GM18498 (cell line): Measurements from ENCODE around the gene NPHP4.

Experiments
- ATAC-seq: cut with Tn5 transposase; IDR thresholded peaks from one replicate; pipeline ENCODE4 v1.9.1; 2021; ENCODE audit warnings: mild to moderate bottlenecking, moderate library complexity; ENCODE audit not compliant: unreplicated experiment

The NPHP4 gene

DNA sequence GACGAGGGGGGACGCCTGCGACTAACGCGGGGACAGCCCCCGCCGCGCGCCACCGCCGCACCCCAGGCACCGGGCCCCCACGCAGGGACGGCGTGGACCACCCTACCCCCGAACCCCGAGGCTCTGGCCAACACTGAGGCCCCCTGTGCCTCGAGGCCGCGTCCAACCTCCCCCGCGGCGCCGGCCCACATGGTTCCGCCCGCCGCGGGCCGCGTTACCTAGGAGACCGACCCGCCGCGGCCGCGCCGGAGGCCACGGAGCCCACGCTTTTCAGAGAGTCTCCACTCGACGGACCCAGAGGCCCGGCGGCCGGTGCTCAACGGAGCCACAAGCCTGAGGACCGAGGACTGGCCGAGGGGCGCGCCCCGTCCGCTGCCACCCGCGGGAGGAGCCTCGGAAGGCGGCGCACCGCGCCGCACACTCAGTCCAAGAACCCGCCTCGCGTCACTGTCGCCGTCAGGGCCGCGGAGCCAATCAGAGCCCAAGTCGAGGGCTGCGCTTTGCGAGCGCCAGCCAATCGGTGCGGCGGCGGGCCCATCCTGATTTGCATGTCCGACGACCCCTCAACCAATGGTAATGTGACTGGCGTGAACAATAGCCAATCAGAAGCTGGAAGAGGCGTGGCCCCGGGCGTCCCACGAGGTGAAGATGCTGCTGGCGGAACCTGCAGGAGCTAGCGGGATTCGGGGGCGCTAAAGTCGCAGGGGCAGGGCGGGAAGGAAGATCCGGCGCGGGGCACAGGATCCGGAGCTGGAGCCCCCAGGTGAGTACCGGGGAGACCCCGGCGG, at the start of gene NPHP4:
Gene NPHP4 (minus strand): TSS at position 400 of the 788 bp plus-strand sequence. CDS start 6,136 bp downstream, outside the sequence.
- peak; percentile 93 for ATAC-seq

DNA sequence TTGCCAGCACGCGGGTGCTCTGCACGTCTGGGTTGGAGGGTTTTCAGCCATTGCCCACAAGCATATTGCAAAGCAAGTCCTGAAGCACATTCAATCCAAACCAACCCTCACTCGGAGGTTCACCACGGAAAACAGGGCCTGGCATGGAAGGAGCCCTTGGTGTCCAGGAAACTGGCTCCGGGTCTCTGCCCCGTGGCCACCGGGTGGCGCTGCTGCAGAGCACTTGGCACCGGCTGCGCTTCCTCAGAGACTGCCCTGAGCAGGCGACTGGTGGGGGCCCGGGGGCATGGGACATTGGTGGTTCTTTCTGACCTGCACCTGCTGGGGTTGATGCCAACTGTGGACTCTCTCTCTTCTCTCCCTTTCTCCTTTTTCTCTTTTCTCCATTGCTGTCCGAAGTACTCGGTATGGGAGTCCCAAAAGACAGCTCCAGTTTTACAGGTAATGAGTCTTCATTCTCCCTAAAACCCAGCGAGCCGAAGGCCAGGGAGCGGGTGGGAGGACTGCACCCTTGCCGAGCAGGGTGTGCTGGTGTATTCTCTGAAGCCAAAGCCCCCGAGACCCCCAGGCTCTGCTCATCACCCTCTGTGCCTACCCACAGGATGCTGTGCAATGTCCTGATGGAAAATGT, 49.3 kb upstream of the NPHP4 start:
- ATAC-seq: no peak

DNA sequence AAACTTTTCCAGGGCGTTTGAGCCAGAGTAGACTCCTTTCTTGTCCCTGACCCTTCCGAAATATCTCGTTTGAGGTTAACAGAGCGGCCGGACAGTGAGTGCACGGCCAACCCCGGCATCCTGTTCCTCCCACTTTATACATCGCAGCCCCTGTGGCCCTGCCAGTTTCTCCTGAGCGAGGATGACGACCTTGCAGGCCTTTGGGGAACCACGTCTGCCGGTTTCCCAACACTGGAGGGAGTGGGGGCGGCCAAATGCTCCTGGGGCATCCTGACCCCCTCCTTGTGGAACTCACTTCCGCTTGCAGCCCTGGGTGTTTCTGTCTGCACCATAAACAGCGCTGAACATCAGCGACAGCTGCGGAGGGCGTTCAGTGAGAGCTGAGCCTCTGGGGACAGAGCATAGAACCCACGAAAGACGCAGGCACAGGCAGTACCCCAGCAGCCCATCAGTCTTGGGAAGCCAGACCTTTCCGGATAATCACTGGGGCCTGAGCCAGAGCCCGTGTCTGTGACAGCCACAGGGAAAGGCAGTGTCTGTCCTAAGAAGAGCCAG, 48.7 kb upstream of the NPHP4 start:
- no peak for ATAC-seq

DNA sequence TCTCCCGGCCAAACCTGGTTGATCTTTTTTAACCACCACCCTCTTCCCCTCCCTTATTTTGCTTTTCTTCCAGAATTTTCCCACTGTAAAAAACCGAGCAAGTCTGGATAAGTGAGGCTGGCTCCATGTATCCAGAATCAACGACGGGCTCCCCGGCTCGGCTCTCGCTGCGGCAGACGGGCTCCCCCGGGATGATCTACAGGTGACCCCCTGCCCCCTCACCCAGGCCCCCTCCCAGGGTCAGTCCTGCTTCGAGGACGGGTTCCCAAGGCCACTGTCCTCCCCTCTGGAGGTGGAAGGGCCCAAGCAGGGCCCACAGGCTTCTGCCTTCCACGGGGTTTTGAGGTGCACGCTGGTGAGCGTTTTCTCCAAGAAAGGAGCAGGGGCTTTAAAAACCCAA, 48.2 kb upstream of the NPHP4 start:
- ATAC-seq: no peak

DNA sequence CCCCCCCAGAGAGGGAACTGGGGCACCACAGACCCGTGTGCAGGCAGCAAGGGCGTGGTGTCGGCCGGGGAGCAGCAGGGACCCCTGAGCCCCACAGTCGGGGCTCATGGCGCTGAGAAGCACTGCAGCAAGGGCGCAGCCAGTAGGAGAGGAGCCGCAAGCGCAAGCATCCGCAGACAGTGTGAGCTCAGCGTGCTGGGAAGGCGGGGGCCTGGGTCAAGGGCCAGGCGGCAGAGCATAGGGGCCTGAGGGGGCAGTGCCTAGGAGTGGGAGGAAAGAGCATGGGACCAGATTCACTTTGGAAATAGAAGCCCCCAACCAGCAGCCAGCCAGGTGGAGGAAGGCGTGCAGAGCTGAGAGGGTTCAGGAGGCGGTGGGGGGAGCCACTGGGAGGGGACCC, 46.8 kb upstream of the NPHP4 start:
- ATAC-seq: no peak

DNA sequence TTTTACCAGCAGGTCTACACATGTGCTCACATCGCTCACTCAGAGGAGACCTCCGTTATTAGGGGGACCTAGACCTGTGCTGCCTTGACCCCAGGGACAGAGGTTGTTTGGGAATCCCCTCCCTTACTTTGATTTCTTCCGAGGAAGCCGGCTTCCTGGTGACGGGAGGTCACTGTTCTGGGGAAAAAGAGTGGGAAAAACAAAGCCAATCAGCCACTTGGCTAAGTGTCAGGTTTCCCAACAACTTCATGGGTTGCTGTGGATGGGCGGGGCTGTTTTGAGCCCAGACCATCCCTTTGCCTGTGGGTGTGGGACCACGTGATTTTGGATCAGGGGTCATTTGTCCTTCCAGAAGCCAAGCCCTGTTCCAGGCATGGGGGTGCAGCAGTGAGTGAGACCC, 46.4 kb upstream of the NPHP4 start:
- ATAC-seq: no peak

DNA sequence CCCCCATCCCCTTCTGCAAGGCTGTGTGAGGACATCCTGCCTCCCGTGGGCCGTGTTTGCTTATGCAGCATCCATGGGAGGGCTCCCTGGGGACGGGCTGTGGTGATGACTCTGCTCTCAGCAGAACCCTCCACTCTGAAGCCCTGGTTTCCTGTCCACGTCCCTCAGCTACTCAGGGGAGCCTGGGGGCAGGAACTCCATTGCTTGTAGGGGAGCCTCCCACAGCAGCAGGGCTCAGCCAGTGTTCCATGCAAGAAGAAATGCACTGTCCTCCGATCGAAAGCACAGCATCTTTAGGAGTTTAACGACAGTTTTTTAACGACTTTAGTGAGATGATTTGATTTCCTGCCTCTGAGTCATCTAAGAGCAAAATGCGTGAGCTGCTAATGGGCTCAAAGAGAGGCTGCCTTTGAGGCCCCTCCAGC, 45.1 kb upstream of the NPHP4 start:
- ATAC-seq: no peak

DNA sequence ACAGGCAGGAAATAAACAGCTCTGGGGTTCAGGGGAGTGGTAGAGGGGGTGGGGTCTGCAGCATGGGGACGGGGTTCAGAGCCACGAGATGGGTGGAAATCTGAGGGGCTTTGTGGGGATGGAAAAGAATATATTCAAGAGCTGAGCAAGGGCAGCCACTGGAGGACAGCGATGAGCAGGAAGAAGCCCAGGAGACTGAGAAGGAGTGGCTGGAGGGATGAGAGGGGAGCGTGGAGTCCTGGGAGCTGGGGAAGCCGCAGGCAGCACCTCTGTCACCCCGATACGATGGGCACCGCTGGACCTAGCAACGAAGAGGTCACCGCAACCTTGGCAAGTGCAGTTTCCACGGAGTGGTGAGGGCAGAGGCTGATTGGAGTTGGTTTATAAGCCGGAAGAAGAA, 43.5 kb upstream of the NPHP4 start:
- ATAC-seq: no peak

DNA sequence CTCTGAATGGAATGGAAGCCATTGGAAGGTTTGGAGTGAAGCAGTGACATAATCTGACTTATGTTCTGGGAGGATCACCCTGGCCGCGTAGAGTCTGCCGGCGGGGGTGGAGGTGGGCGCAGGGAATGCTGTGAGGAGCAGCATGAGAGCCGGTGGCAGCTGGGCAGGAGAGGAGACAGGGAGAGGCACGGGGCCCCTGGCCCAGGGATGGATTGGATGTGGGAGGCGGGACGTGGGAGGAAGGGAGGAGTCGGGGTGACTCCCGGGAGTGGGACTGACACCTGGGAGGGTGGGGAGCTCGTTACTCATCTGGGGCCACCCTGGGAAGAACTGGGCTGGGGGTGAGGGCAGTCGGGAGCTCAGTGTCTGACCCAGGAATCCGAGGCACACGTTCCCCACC, 43.1 kb upstream of the NPHP4 start:
- ATAC-seq: no peak

DNA sequence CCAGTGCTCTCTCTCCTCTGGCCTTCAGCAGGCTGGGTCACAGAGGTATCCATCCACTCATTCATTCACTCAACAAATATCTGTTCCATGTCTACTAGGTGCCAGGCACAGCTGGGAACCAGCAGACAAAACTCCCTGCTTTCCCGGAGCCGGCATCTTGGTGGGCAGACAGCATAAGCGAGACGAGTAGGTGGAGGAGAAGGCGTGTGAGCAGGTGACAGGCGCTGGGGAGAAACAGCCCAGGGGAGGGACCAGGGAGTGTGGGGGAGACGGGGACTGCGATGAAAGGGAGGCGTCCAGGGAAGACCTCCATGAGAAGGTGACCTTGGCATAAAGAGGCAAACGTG, 42.5 kb upstream of the NPHP4 start:
- no peak for ATAC-seq

DNA sequence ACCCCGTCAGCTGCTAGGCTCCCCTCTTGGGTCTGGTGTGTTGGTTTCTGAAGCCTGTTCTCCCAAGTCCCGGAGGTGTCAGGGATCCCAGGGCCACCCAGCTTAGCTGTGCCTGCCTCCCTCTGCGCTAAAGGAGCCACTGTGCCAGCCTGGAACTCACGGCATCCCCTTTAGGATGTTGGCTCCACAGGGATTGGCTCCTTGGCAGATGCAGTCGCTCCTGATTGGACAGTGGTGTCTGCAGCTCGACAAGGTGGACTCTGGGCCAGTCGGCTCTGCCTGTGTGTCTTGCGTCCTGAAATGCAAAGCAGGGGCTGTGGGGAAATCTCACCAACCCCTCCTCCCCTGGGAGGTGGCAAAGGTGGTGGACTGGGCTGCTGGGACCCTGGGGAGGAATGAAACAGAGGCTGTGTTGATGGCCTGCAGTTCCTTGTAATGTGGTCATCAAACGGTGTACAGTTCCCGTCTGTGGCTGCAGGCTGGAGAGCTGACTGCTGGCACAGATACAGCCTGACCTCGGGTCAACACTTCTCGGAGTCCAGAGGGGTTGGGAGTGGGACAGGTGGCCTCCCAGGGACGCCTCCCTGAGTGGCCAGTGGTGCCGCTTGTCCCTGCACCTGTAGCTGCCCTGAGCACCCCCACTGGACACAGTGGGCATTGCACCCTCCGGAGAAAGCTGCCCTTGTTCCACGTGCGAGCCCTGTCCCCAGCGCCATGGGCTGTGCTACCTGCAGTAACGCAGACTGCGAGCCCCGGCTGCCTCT, 41.9 kb upstream of the NPHP4 start:
- no peak for ATAC-seq

DNA sequence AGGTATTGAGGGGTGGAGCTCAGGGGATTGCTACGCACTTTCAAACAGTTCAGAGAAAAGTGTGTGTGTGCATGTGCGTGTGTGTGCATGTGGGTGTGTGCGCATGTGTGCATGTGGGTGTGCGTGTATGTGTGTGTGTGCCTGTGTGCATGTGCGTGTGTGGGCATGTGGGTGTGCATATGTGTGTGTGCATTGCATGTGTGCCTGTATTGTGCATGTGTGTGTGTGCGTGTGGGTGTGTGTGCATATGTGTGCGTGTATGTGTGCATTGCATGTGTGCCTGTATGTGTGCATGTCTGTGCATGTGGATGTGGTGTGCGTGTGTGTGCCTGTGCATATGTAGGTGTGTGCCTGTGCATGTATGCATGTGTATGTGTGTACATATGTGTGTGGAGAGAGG, 40.9 kb upstream of the NPHP4 start:
- no peak for ATAC-seq

DNA sequence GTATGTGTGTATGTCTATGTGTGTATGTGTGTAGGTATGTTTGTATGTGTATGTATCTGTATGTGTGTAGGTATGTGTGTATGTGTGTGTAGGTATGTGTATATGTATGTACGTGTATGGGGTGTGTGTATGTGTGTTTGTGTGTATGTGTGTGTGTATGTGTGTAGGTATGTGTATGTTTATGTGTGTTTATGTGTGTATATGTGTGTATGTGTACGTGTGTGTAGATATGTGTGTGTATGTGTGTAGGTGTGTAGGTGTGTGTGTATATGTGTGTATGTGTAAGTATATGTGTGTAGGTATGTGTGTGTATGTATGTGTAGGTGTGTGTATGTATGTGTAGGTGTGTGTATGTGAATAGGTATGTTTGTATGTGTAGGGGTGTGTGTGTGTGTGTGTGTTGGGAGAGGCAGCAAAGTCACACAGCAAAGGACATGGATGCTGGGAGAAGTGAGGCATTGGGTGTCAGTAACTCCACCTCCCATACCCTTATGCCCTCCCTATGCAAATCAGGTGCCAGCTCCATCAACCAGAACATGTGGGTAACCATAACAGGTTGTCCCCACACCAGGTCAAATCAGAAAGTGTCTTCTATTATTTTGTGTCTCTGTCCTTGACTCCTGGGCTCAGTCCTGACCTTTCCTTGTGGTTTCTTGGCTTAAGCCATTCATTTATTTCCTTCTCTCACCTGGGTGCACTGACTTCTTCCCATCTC, 38.5 kb upstream of the NPHP4 start:
- no peak for ATAC-seq

DNA sequence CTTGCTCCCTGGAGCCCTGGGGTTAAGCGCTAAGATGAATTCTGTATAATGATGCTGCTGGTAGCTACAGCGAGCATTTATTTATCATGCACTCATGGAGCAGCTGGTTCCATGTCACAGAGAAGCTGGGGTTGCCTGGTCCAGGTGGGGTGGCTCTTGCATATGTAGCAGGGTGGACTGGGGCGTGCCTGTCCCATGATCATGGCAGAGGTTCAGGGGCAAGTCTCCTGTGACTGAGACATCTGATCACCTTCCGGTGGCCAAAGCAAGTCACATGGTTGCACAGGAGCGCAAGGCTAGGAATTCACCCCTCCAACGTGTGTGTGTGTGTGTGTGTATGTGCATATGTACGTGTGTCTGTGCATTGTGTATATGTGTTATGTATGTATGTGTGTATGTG, 37.9 kb upstream of the NPHP4 start:
- no peak for ATAC-seq

DNA sequence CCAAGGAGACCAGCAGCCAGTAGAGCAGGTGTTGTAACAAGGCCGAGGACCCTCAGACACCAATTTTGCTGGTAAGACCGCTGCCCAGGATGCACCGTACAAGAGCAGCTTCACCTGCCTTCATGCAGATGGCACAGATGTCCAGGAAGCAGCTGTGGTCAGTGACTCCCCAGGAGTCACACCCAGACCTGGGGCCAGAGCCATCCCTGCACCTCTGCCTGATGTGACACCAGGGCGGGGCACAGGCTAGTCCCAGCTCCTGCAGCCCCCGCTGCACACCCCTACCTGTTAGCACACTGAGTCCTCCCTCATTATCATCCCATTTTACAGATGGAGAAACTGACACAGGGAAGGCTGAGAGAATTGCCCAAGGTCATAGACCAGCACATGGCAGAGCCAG, 37.1 kb upstream of the NPHP4 start:
- no peak for ATAC-seq

DNA sequence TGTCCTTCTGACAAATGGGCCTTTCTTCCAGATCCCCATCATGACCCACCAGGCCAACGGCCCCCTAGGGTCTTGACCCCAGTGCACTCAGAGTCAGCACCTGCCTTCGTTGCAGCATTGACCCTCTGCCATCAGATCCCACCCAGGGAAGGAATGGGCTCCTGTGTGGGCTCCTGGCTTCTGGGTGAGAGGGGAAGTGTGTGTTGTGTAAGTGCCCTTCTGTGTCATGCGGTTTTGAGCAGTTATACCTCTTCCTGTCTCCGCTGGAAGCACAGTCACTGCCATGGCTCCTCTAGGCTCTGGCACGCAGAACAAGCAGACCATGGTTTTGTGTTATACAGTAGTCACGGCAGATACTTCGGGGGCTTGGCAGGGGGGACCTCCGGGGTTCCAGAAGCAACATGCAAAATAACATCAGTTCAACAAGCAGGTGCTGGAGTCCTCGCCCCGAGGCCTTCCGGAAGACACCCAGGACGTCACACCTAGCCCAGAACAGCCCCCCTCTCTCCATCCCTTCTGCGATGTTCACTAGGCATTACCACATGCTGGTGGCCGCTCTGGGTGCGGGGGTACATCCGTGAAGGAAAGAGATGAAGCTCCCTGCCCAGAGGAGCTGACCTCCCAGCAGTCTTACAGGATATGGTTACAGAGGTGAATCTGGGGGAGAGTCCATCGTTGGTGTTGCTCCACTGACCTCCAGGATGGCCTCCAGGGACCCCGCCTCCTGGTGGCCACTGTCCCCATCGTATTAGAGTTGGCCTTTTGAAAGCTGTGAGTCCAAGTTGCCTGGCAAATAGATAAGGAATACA, 36.0 kb upstream of the NPHP4 start:
- ATAC-seq: no peak

DNA sequence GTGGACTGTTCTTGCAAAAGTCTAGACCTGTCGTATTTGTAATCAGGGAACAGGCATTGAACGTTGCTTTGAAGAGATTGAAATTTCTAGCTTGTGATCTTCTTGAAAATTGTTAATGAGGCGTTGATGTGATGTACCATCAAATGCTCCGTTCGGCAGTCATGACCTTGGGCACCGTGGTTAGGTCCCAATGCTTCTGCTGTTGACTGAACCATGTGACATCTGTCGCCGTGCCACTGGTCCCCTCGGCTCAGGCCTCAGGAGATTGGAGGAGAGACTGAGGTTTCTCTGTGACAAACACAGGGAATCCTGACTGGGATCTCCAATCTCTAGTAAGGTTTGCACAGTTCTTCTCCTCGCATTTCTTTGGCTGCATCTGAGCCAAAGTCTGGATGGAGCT, 35.4 kb upstream of the NPHP4 start:
- ATAC-seq: no peak

DNA sequence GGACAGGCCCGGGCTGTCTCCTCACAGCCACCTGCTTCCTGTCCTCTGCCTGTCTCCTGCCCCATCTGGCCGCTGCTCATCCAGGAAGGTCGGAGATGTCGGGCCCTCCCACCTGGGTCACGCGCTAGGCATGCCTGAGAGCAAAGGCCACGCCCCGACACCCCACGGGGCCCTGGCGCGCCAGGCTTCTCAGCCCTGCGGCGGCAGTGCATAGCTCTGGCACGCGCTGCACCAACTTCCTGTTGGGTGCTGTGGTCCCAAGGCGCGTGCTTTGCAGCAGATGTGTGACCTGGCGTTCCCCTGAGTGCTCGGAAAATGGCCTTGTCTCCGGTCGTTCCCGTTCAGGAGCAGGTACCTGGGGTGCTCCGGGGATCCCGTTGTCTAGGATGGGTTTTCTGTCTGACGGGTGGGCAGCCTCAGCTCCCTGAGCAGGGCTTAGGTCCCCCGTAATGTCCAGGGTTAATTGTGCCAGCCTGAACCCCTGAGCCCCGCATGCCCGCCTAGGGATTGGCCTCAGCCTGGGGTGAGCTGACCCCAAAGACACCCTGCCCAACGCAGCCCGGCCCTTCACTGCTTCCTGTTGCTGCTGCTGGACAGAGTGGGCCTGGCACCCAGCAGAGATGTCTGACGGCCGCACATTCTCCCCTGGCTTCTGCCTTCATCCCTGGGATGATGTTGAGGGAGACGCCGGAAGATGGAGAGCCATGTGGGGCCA, 34.0 kb upstream of the NPHP4 start:
- peak; percentile 84 for ATAC-seq

DNA sequence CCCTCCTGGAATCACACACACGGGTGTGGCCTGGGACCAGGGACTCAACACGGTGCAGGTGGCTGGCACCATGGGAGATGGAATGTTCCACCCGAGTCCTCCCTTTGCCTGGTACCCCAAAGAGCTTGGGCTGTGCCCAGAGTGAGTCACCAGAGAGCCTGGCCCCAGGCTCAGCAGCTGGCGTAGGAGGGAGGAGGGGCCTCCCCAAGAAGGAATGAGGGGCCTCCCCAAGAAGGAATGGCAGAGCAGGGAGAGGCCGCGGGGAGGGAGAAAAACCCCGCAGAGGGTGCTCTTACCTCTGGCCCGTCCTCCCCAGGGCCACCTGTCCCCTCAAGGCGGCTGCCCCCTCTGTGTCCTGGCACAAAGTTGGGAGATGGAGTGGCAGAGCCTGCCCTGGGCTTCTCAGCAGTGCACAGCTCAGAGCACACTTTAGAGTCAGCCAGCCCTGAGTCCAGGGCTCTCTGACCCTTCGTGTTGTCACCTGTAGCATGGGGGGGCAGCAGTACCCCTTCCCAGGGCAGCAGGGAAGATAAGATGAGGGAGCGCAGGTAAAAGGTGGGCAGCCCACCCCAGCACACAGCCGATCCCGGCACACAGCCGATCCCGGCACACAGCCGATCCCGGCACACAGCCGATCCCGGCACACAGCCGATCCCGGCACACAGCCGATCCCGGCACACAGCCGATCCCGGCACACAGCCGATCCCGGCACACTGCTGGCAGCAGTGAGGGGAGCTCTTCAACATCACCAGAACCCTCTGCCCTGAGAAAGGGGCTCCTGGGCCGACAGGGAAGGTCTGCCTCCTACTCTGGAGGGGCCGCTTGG, 33.3 kb upstream of the NPHP4 start:
- ATAC-seq: no peak
